Spinal cord (tissue), 10 donors: ENCODE data around the gene DPT. TPM values are rescaled to one million over a fixed set of nuclear protein-coding genes. Genes with fewer than 3 reads are reported as not detected.

Source experiments
- DNase-seq, 6 donors: peaks; one replicate each; pipeline versions ENCODE4 v3.0.0 to v3.0.0-alpha.2; 2013 to 2015; ENCODE audit warnings: low spot score in 6 of 6, low read depth in 4 of 6
- H3K27ac ChIP-seq: one replicate; pipeline ENCODE4 v1.5.1; 2013; ENCODE audit warnings: low read depth, low read length, control low read depth
- H3K27me3 ChIP-seq: one replicate; pipeline ENCODE4 v1.6.1; 2013; ENCODE audit warnings: low read length; ENCODE audit not compliant: control insufficient read depth, insufficient read depth
- H3K36me3 ChIP-seq: one replicate; pipeline ENCODE4 v1.6.1; 2013; ENCODE audit warnings: low read length; ENCODE audit not compliant: control insufficient read depth, insufficient read depth
- H3K4me1 ChIP-seq: one replicate; pipeline ENCODE4 v1.6.1; 2013; ENCODE audit warnings: low read length; ENCODE audit not compliant: control insufficient read depth, insufficient read depth
- H3K4me3 ChIP-seq: one replicate; pipeline ENCODE4 v1.5.1; 2013; ENCODE audit warnings: low read depth, low read length, control low read depth
- H3K9me3 ChIP-seq: one replicate; pipeline ENCODE4 v1.6.1; 2013; ENCODE audit warnings: low read length; ENCODE audit not compliant: control insufficient read depth, insufficient read depth
- WGBS: methylation state at CpG from one replicate; pipeline ENCODE4 v1.1.5; 2013; ENCODE audit warnings: missing lambda C conversion rate; ENCODE audit not compliant: insufficient coverage; 5-methylcytosine and 5-hydroxymethylcytosine counted together
- polyA plus RNA-seq, 2 donors: library from polyadenylated mRNA; unstranded; fragments of 120-200 nt; gene quantifications; one replicate each; pipeline ENCODE4 v1.2.1, GENCODE V29; 2013; ENCODE audit not compliant: insufficient read length in 2 of 2
- total RNA-seq, 2 donors: library from RNA; depleted of rRNA in 1 of 2; stranded (reverse); fragments of 120-200 nt in 1 of 2; fragments of >200 nt in 1 of 2; gene quantifications; one replicate each; pipeline versions ENCODE4 v1.2.3 to v1.2.4, GENCODE V29; 2013 to 2014
- donor health status: healthy.

Gene DPT
- total and polyA plus RNA-seq, 4 donors = 1.6 to 14.4 (median 7.4) TPM

DNA sequence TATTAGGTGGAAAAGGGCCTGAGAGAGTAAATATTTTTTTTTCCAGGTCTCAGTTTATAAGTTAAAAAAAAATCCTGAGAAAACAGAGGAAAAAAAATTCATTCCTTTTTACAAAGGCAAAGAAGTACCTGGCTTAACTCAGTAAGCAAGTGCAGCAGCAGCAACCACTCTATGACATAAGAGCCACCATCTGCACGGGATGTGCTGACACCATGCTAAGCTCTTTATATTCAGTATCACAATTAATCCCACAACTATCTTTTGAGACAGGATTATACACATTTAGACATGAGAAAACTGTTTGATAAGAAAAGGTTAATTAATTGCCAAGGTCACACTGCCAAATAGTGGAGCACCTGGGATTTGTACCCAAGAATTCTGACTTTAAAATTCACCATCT lies 13.4 kb upstream of the DPT start:
- Histone ChIP-seq H3K27ac (no peak overlapping the region), H3K4me3 (no peak overlapping the region), H3K9me3 (no peaks in the 10 kb centered on the region), H3K27me3 (no peaks in the 10 kb centered on the region), H3K36me3 (no peaks in the 10 kb centered on the region), H3K4me1 (peaks cover 6% of the 10 kb centered on the region)
- WGBS = no CpG with 5 or more reads among the region's 1 CpG
- peak in 1 of 6 donors; percentile 35 for DNase-seq

DNA sequence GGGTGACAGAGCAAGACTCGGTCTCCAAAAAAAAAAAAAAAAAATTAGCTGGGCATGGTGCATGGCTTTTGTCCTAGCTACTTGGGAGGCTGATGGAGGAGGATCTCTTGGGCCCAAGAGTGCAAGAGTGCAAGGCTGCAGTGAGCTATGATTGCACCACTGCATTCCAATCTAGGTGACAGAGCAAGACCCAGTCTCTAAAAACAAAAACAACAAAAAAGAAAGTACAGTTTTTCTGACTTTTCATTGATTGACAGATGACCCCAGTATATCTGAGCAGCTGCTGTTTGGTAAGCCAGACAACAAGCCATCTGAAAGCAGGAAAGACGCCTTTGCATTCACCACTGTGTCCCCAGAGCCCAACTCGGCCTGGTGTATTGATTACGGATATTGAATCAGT lies 10.9 kb upstream of the DPT start:
- Histone ChIP-seq H3K36me3 (no peaks in the 10 kb centered on the region), H3K4me3 (no peak overlapping the region), H3K4me1 (peaks cover 8% of the 10 kb centered on the region), H3K27me3 (no peaks in the 10 kb centered on the region), H3K27ac (no peak overlapping the region), H3K9me3 (no peaks in the 10 kb centered on the region)
- no peak for DNase-seq
- 91% methylated on average over 3 of the region's 4 CpGs for WGBS

GRCh38 chr1:168736520-168736919 lies 7.5 kb upstream of the DPT start:
- H3K4me3 ChIP-seq = no peak overlapping the region
- WGBS = 78% methylated on average over 6 of the region's 6 CpGs
- no peaks in the 10 kb centered on the region for H3K27me3 ChIP-seq
- no peaks in the 10 kb centered on the region for H3K36me3 ChIP-seq
- H3K4me1 ChIP-seq = peaks cover 8% of the 10 kb centered on the region
- DNase-seq = no peak
- H3K27ac ChIP-seq = no peak overlapping the region
- H3K9me3 ChIP-seq = no peaks in the 10 kb centered on the region

GRCh38 chr1:168735974-168736373 lies 7.0 kb upstream of the DPT start:
- Histone ChIP-seq H3K27me3 (no peaks in the 10 kb centered on the region), H3K4me1 (peaks cover 8% of the 10 kb centered on the region), H3K27ac (no peak overlapping the region), H3K36me3 (no peaks in the 10 kb centered on the region), H3K9me3 (no peaks in the 10 kb centered on the region), H3K4me3 (no peak overlapping the region)
- DNase-seq = no peak
- 77% methylated on average over 3 of the region's 5 CpGs for WGBS

GRCh38 chr1:168734946-168735345 lies 5.9 kb upstream of the DPT start:
- Histone ChIP-seq H3K4me3 (no peak overlapping the region), H3K9me3 (no peaks in the 10 kb centered on the region), H3K27me3 (no peaks in the 10 kb centered on the region), H3K36me3 (no peaks in the 10 kb centered on the region), H3K4me1 (peaks cover 8% of the 10 kb centered on the region), H3K27ac (no peak overlapping the region)
- DNase-seq = no peak
- WGBS = no CpG with 5 or more reads among the region's 1 CpG

DNA sequence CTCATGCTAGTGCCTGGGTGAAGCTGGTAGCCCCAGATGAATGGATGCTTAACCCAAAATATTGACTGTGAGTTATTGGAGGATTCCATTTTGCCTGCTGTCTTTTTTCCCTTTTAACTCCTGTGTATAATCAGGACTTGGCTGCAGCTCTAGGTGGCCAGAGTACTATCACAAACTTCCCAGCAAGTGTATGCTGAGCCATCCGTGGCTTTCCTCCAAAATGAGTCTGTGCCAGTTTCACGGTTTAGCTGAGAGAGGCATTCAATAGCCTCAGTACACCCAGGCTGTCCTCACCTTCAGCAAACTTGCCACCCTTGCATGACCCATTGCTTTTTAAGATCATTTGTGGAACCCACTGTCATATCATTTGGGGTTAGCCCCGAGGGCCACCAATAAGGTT lies 5.3 kb upstream of the DPT start:
- DNase-seq = peak in 3 of 6 donors; percentile 15 to 43 (median 26)
- WGBS = 62% methylated on average over 3 of the region's 3 CpGs
- H3K4me3 ChIP-seq = no peak overlapping the region

DNA sequence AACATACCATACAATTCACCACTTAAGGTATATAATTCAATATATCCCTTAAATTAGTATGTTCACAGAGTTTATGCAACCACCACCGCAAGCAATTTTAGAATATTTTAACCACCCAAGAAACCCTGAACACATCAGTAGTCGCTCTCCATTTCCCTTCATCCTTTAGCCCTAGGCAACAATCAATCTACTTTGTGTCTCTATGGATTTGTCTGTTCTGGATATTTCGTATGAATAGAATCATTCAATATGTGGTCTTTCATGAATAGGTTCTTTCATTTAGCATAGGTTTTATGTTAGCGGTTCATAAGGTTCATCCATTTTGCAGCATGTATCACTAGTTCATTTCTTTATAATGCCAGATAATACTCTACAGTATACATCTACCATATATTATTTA lies 4.2 kb upstream of the DPT start:
- no peak overlapping the region for H3K27ac ChIP-seq
- no peaks in the 10 kb centered on the region for H3K9me3 ChIP-seq
- H3K27me3 ChIP-seq = no peaks in the 10 kb centered on the region
- no CpG with 5 or more reads among the region's 4 CpGs for WGBS
- H3K36me3 ChIP-seq = no peaks in the 10 kb centered on the region
- no peak for DNase-seq
- H3K4me1 ChIP-seq = peaks cover 14% of the 10 kb centered on the region
- no peak overlapping the region for H3K4me3 ChIP-seq

More for the DNA sequence above, 5.3 kb upstream of the DPT start:
- Histone ChIP-seq H3K27ac (no peak overlapping the region), H3K4me1 (peaks cover 8% of the 10 kb centered on the region), H3K27me3 (no peaks in the 10 kb centered on the region), H3K36me3 (no peaks in the 10 kb centered on the region), H3K9me3 (no peaks in the 10 kb centered on the region)

DNA sequence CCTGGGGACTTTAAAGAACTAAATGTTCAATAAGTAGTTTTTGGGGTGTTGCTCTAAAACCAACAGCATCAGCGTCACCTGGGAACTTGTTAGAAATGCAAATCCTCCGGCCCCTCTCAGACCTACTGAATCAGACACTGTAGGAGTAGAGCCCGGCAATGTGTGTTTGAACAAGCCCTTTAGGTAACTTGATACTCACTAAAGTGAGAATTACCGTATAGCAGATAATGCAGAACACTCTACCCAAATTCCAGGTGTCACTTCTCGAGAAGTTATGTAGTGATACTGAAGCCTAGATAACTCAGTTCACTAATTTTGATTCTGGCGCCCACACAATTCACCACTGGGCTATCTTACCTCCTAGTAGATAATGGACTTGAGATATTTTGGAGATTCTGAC lies 3.7 kb upstream of the DPT start:
- WGBS = 100% methylated on average over 2 of the region's 6 CpGs
- Histone ChIP-seq H3K9me3 (no peaks in the 10 kb centered on the region), H3K27me3 (no peaks in the 10 kb centered on the region), H3K27ac (no peak overlapping the region), H3K4me3 (no peak overlapping the region), H3K4me1 (peaks cover 12% of the 10 kb centered on the region), H3K36me3 (no peaks in the 10 kb centered on the region)
- no peak for DNase-seq

- no peaks in the 10 kb centered on the region for H3K9me3 ChIP-seq
- DNase-seq = no peak
- no peaks in the 10 kb centered on the region for H3K27me3 ChIP-seq
- no peaks in the 10 kb centered on the region for H3K36me3 ChIP-seq
- no peak overlapping the region for H3K27ac ChIP-seq
- H3K4me3 ChIP-seq = no peak overlapping the region
- no CpG with 5 or more reads among the region's 7 CpGs for WGBS
- peaks cover 15% of the 10 kb centered on the region for H3K4me1 ChIP-seq
Observed at GRCh38 chr1:168731244-168731953, 2.4 kb upstream of the DPT start.

GRCh38 chr1:168729405-168729802 lies 398 bp upstream of the DPT start:
- Histone ChIP-seq H3K27me3 (no peaks in the 10 kb centered on the region), H3K4me1 (peaks cover 17% of the 10 kb centered on the region), H3K9me3 (no peaks in the 10 kb centered on the region), H3K4me3 (no peak overlapping the region), H3K36me3 (no peaks in the 10 kb centered on the region), H3K27ac (no peak overlapping the region)
- WGBS = 100% methylated on average over 2 of the region's 5 CpGs
- no peak for DNase-seq
